NCI-H128 (cell line): ENCODE results near the gene NEK11.

Experiments
- DNase-seq: peaks from one replicate; lab custom pipeline; 2025; ENCODE audit not compliant: unreplicated experiment; lab: John Stamatoyannopoulos, UW

NEK11 gene

GRCh38 chr3:131396170-131396569 lies 369.5 kb downstream of the NEK11 start:
- DNase-seq, result no peak

GRCh38 chr3:131397889-131398288 lies 371.2 kb downstream of the NEK11 start:
- DNase-seq, result no peak
